ENCODE data around the gene COMT.

DNA sequence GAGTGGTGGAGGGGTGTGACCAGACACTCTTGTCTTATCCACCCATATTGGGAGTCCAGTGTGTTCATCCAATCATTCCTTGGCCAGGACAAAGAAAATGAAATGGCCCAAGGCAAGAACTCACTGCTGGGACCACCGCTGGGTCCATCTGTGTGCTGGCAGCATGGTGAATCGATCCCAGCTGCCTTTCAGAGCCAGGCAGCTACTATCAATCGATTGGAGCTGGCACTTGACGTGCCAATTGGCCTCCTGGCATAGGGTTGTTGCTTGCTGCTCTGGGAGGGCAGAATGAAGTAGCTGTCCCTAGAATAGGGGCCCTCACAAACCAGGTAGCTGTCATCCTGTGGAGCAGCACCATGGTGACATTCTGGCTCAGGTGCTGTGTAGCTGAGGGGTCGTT is 76.4 kb downstream of the COMT start:
- TF ChIP-seq, protein P1, sequence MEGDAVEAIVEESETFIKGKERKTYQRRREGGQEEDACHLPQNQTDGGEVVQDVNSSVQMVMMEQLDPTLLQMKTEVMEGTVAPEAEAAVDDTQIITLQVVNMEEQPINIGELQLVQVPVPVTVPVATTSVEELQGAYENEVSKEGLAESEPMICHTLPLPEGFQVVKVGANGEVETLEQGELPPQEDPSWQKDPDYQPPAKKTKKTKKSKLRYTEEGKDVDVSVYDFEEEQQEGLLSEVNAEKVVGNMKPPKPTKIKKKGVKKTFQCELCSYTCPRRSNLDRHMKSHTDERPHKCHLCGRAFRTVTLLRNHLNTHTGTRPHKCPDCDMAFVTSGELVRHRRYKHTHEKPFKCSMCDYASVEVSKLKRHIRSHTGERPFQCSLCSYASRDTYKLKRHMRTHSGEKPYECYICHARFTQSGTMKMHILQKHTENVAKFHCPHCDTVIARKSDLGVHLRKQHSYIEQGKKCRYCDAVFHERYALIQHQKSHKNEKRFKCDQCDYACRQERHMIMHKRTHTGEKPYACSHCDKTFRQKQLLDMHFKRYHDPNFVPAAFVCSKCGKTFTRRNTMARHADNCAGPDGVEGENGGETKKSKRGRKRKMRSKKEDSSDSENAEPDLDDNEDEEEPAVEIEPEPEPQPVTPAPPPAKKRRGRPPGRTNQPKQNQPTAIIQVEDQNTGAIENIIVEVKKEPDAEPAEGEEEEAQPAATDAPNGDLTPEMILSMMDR (IDR thresholded peaks at IDR 0.05), result no peak
- no peak for TF ChIP-seq POLR2A (IDR thresholded peaks at IDR 0.05)

All from Peyer's patch (tissue), 4 donors.